Measurements from ENCODE around the gene SEL1L2. TPM values are rescaled to one million over a fixed set of nuclear protein-coding genes. Genes with fewer than 3 reads are reported as not detected.

SEL1L2 gene
- total and polyA plus RNA-seq, 9 of the 15 experiments (the other 6 are each of a cell fraction or from before 2014, with no cell fraction given): not detected

DNA sequence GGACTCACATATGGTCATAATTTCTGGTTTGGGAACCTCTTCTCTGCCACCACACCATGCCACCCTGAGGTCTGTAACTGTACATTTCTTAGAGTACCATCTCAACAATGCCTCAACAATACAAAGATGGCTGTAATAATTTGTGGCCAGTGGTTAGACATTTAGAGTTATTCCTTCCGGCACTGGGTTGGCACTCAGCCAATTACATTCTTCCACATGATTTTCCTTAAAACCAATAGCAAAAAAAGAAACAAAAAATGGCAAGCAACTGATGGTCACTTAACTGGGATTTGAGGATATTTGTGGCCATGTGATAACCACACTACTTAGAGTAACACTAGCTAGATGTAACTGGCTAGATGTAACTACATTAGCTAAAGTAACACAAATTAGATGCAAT, 79.9 kb downstream of the SEL1L2 start:
- ATAC-seq (no peak), DNase-seq (ENCODE audit: extremely low read depth in 1 of 4, low spot score in 3 of 4) (peak in 1 of 4 experiments; percentile 9), FAIRE-seq (no peak)
- in situ Hi-C loops (cut with MboI) (no loop called here), intact Hi-C loops (cut with micrococcal nuclease) (loop anchor here (5.0 kb wide), 1 partner anchor 128 kb away; the partner anchor contains the start of gene ESF1)
- Histone ChIP-seq H3K9me1 (ENCODE audit: control insufficient read depth, insufficient read depth, low read length) (no peaks in the 10 kb centered on the region), H3K4me1 (replicated peaks in 1 of 2; ENCODE audit: control insufficient read depth in 2 of 2, insufficient read depth in 2 of 2, low read length in 2 of 2) (no peaks in the 10 kb centered on the region; a peak in 1 of 5 replicates), H3K27ac (ENCODE audit: extremely low read depth, low read depth, low read length) (no peak overlapping the region), H3K9ac (ENCODE audit: insufficient read depth in 1 of 2, low read depth in 2 of 2, low read length in 2 of 2) (no peak overlapping the region), H3K79me2 (ENCODE audit: control insufficient read depth, insufficient read depth, low read length) (no peaks in the 10 kb centered on the region), H3K4me3 (no peak overlapping the region), H3K36me3 (ENCODE audit: control insufficient read depth, insufficient read depth, low read length) (no peaks in the 10 kb centered on the region), H4K20me1 (replicated peaks; ENCODE audit: control insufficient read depth, insufficient read depth, low read length) (no peaks in the 10 kb centered on the region), H2AFZ (ENCODE audit: low read depth, low read length) (peak overlapping the region; percentile 74; the same call in 1 of the 2 replicates), H3K9me3 (replicated peaks; ENCODE audit: control insufficient read depth, insufficient read depth, low read depth, low read length) (no peaks in the 10 kb centered on the region), H3K27me3 (ENCODE audit: control insufficient read depth in 2 of 2, insufficient read depth in 2 of 2, low read length in 2 of 2) (no peaks in the 10 kb centered on the region), H3K4me2 (ENCODE audit: insufficient read depth, low read length) (no peak overlapping the region)
- WGBS (ENCODE audit: insufficient coverage, low coverage, missing lambda C conversion rate): 57% methylated on average over 1 of the region's 1 CpG
- BruUV-seq (replicated peaks): no TSS peak
- ChIA-PET CTCF (ENCODE audit: low intra/inter-chr PET ratio) (no interaction called here), POLR2A (no interaction called here)
- TF ChIP-seq, protein P1, sequence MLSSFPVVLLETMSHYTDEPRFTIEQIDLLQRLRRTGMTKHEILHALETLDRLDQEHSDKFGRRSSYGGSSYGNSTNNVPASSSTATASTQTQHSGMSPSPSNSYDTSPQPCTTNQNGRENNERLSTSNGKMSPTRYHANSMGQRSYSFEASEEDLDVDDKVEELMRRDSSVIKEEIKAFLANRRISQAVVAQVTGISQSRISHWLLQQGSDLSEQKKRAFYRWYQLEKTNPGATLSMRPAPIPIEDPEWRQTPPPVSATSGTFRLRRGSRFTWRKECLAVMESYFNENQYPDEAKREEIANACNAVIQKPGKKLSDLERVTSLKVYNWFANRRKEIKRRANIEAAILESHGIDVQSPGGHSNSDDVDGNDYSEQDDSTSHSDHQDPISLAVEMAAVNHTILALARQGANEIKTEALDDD (IDR thresholded peaks at IDR 0.05): 0 out of 2 replicates have a peak, but pooled peaks have one; percentile 40
- TF ChIP-seq NFIX (CRISPR knock-in tag; IDR thresholded peaks at IDR 0.05; ENCODE audit: low read depth) (peak; percentile 79), MAFF (IDR thresholded peaks at IDR 0.05; ENCODE audit: low read length) (no peak), NFIC (IDR thresholded peaks at IDR 0.05) (peak; percentile 94)
- TF ChIP-seq, protein P2, sequence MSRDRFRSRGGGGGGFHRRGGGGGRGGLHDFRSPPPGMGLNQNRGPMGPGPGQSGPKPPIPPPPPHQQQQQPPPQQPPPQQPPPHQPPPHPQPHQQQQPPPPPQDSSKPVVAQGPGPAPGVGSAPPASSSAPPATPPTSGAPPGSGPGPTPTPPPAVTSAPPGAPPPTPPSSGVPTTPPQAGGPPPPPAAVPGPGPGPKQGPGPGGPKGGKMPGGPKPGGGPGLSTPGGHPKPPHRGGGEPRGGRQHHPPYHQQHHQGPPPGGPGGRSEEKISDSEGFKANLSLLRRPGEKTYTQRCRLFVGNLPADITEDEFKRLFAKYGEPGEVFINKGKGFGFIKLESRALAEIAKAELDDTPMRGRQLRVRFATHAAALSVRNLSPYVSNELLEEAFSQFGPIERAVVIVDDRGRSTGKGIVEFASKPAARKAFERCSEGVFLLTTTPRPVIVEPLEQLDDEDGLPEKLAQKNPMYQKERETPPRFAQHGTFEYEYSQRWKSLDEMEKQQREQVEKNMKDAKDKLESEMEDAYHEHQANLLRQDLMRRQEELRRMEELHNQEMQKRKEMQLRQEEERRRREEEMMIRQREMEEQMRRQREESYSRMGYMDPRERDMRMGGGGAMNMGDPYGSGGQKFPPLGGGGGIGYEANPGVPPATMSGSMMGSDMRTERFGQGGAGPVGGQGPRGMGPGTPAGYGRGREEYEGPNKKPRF (IDR thresholded peaks at IDR 0.05; ENCODE audit: low read depth, low read length): no peak

All from K562 (cell line).